Duodenal mucosa (tissue), 2 donors: ENCODE results near the gene TST.

Experiments used
- H3K27ac ChIP-seq: one replicate; pipeline ENCODE4 v1.7.0; 2013; ENCODE audit warnings: low read depth, low read length
- H3K27me3 ChIP-seq, 2 donors: one replicate each; pipeline ENCODE4 v1.7.0; 2013; ENCODE audit warnings: low read length in 2 of 2, control low read depth in 1 of 2; ENCODE audit not compliant: insufficient read depth in 2 of 2, control insufficient read depth in 1 of 2
- H3K36me3 ChIP-seq, 2 donors: one replicate each; pipeline ENCODE4 v1.7.0; 2013; ENCODE audit warnings: low read length in 2 of 2, control low read depth in 1 of 2; ENCODE audit not compliant: insufficient read depth in 2 of 2, control insufficient read depth in 1 of 2
- H3K4me1 ChIP-seq, 2 donors: one replicate each; pipeline ENCODE4 v1.7.0; 2013; ENCODE audit warnings: low read length in 2 of 2, control low read depth in 1 of 2; ENCODE audit not compliant: insufficient read depth in 2 of 2, control insufficient read depth in 1 of 2
- H3K4me3 ChIP-seq, 2 donors: one replicate each; pipeline ENCODE4 v1.7.0; 2013; ENCODE audit warnings: low read length in 2 of 2, low read depth in 1 of 2
- H3K9ac ChIP-seq, 2 donors: one replicate each; pipeline ENCODE4 v1.7.0; 2013; ENCODE audit warnings: low read length in 2 of 2, low read depth in 1 of 2
- H3K9me3 ChIP-seq, 2 donors: one replicate each; pipeline ENCODE4 v1.7.0; 2013; ENCODE audit warnings: low read length in 2 of 2, control low read depth in 1 of 2; ENCODE audit not compliant: control insufficient read depth in 1 of 2

Gene TST

GRCh38 chr22:37044634-37045625 lies 25.7 kb upstream of the TST start:
- Histone ChIP-seq H3K9me3 (no peaks in the 10 kb centered on the region), H3K4me1 (peaks cover 28 to 32% of the 10 kb centered on the region in 2 donors), H3K27me3 (no peaks in the 10 kb centered on the region), H3K27ac (no peak overlapping the region), H3K9ac (peak overlapping the region; percentile 35 to 55), H3K36me3 (no peaks in the 10 kb centered on the region), H3K4me3 (peak overlapping the region in 1 of 2 donors; percentile 1)

DNA sequence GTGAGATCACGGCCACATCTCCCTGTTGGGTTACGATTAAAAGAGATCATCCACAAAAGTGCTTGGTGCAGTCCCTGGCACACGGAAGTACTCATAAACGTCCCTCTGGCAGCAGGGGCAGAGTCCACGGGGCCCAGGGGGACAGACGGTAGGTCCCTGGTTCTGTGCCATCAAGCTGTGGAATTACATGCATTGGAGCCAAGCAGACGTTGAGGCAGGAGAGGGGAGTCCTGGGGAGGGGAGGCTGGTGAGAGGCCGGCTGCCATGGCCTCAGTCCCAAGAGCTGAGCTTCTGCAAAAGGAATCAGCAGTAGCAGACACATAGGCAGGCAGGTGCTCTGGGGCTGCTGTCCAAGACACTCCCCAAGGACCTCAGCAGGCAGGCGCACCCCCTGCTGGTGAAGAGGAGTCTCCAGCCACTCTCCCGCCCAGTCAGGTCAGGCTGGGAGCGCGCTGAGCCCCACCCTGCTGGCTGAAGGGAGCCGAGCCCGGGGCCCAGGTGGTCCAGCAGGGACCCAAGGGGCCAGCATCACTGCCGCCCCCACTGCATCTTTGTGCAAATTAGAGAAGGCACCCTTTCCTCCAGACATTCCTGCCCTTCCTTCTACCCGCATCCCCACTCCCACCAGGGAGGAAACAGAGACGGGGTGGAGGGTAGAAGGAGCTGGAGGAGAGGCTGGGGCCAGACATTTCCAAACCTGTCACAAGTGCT lies 24.7 kb upstream of the TST start:
- peak overlapping the region; percentile 32 to 39 for H3K4me3 ChIP-seq
- peak overlapping the region; percentile 74 for H3K27ac ChIP-seq
- peaks cover 28 to 32% of the 10 kb centered on the region in 2 donors for H3K4me1 ChIP-seq
- no peaks in the 10 kb centered on the region for H3K36me3 ChIP-seq
- peak overlapping the region; percentile 55 for H3K9ac ChIP-seq
- no peaks in the 10 kb centered on the region for H3K9me3 ChIP-seq
- no peaks in the 10 kb centered on the region for H3K27me3 ChIP-seq

DNA sequence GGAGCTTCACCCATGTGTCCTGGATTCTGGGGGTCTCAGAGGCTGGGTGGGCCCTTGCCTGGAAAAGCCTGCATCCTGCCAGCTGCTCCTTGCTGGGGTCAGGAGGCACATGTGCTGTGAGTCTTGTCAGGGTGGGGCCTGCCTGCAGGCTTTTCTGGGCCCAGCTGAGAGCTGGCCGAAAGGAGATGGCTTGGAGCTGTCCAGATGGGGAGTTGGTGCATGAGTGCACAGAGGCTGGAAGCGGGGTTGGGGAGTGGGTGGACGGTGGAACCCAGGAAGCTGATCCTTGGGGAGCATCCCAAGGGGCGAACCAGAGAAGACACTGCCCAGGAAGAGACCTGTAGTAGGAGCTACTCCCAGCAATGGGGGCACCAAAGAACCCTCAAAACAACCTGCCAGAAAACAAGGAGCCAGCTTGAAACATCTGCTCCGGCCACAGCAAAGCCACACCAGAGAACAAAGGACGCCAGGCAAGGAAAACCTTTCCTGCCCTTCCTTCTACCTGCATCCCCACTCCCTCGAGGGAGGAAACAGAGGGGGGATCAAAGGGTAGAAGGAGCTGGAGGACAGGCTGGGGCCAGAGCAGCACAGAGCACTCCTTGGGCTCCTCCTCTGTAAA lies 24.1 kb upstream of the TST start:
- H3K4me1 ChIP-seq, result peaks cover 28 to 32% of the 10 kb centered on the region in 2 donors
- H3K9ac ChIP-seq, result peak overlapping the region; percentile 45 to 55
- peak overlapping the region; percentile 32 to 39 for H3K4me3 ChIP-seq
- H3K36me3 ChIP-seq, result no peaks in the 10 kb centered on the region
- H3K9me3 ChIP-seq, result no peaks in the 10 kb centered on the region
- no peaks in the 10 kb centered on the region for H3K27me3 ChIP-seq
- H3K27ac ChIP-seq, result peak overlapping the region; percentile 74

- Histone ChIP-seq H3K27me3 (no peaks in the 10 kb centered on the region), H3K4me1 (peaks cover 29 to 34% of the 10 kb centered on the region in 2 donors), H3K9me3 (no peaks in the 10 kb centered on the region)
Measured at GRCh38 chr22:37039466-37039865, 20.2 kb upstream of the TST start.

DNA sequence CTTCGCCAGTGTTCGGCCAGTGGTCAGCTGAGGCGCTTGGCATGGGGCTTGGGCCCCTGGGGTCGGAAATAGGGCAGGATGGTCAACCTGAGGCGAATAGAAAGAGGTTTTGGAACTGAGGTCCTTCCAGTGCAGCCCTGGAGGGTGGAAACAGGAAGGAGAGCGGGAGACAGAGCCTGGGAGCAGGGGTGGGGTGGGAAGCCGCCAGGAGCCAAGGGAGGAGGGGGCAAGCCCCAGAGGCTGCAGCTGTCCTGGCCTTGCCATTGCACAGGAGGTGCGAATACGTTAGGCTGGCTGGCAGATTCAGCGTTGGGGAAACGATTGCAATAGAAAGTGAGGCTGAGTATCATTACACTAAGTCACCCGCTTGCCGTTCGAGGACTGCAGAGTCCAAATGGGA lies 18.4 kb upstream of the TST start:
- H3K4me1 ChIP-seq, result peaks cover 28 to 34% of the 10 kb centered on the region in 2 donors
- H3K4me3 ChIP-seq, result no peak overlapping the region
- no peak overlapping the region for H3K9ac ChIP-seq
- no peaks in the 10 kb centered on the region for H3K27me3 ChIP-seq
- H3K9me3 ChIP-seq, result no peaks in the 10 kb centered on the region
- H3K27ac ChIP-seq, result no peak overlapping the region
- no peaks in the 10 kb centered on the region for H3K36me3 ChIP-seq

More at GRCh38 chr22:37039466-37039865, 20.2 kb upstream of the TST start:
- H3K9ac ChIP-seq, result no peak overlapping the region
- no peak overlapping the region for H3K4me3 ChIP-seq
- H3K27ac ChIP-seq, result no peak overlapping the region
- no peaks in the 10 kb centered on the region for H3K36me3 ChIP-seq

GRCh38 chr22:37036655-37037377 lies 17.6 kb upstream of the TST start:
- Histone ChIP-seq H3K27me3 (no peaks in the 10 kb centered on the region), H3K9ac (no peak overlapping the region), H3K27ac (no peak overlapping the region), H3K36me3 (no peaks in the 10 kb centered on the region), H3K4me3 (no peak overlapping the region), H3K4me1 (peaks cover 35 to 42% of the 10 kb centered on the region in 2 donors), H3K9me3 (no peaks in the 10 kb centered on the region)

DNA sequence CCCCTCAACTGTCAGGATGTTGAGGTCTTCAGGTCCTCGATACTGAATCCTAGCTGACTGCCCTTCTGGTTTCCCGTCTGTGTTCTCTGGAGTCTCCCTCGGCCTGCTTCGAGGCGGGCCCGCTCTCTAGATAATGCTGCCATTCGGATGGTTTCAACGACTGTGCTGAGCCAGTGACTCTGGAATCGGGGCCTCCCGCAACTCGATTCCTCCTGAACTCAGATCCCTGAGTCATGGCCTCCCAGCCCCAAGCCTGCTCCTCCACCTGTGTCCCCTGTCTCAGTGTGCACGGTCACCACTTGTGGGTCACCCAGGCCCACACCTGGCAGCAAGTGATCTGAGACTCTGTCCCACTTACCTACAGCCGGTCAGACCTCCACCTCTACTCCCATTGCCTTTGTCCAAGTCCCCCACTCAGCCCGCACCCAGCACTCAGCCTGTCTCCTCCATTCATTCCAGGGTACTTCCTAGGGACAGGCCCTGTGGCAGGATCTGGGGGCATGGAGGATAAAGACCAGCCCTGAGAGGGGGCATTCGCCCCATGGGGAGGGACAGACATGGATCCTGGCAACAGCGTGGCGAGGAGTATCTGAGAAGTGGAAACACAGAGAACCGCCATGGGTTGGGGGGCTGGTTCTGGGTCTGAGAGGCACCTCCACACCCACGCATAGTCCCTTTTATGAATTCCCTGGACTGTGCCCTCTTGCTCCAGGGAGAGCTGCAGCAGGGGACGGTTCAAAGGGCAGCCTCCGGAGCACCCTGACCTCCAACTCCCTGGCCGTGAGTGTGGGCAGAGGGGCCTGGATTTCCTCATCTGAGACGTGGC lies 14.6 kb upstream of the TST start:
- H3K27ac ChIP-seq, result peak overlapping the region; percentile 28

GRCh38 chr22:37032535-37033460 lies 13.6 kb upstream of the TST start:
- H3K27ac ChIP-seq, result peak overlapping the region; percentile 35
- H3K4me1 ChIP-seq, result peaks cover 35 to 59% of the 10 kb centered on the region in 2 donors
- peak overlapping the region; percentile 36 to 69 for H3K9ac ChIP-seq

More for the DNA sequence above, 14.6 kb upstream of the TST start:
- Histone ChIP-seq H3K36me3 (peaks cover 9 to 22% of the 10 kb centered on the region in 2 donors), H3K4me1 (peaks cover 33 to 59% of the 10 kb centered on the region in 2 donors), H3K9me3 (no peaks in the 10 kb centered on the region), H3K27me3 (no peaks in the 10 kb centered on the region), H3K9ac (peak overlapping the region; percentile 25 to 69), H3K4me3 (peak overlapping the region; percentile 30 to 48)

More at GRCh38 chr22:37032535-37033460, 13.6 kb upstream of the TST start:
- Histone ChIP-seq H3K27me3 (no peaks in the 10 kb centered on the region), H3K9me3 (no peaks in the 10 kb centered on the region), H3K36me3 (peaks cover 13 to 30% of the 10 kb centered on the region in 2 donors), H3K4me3 (peak overlapping the region; percentile 30 to 48)
